ENCODE data around the gene RPS19.
A peak's percentile ranks its signal among the peaks of the same experiment; 100 is the strongest.

The RPS19 gene

GRCh38 chr19:41821003-41821735, 38.9 kb upstream of the RPS19 start:
- no peak for TF ChIP-seq SUZ12 (IDR thresholded peaks at IDR 0.05; ENCODE audit: extremely low read depth, insufficient read depth, insufficient read length)
- H3K9me3 ChIP-seq (ENCODE audit: insufficient read depth, low read length) = no peaks in the 10 kb centered on the region
- H3K36me3 ChIP-seq (ENCODE audit: insufficient read depth, insufficient read length, low read length) = no peaks in the 10 kb centered on the region
- no peaks in the 10 kb centered on the region for H3K4me1 ChIP-seq (ENCODE audit: insufficient read depth, insufficient read length)
- H3K4me3 ChIP-seq (ENCODE audit: insufficient read length, low read depth) = no peak overlapping the region
- no peak overlapping the region for H3K9ac ChIP-seq (ENCODE audit: insufficient read length, low read depth)
- H3K27me3 ChIP-seq (ENCODE audit: insufficient read depth, insufficient read length) = peaks cover 4% of the 10 kb centered on the region
- peak; percentile 16 for DNase-seq (ENCODE audit: low read depth, low spot score)

GRCh38 chr19:41837981-41838708, 21.9 kb upstream of the RPS19 start:
- TF ChIP-seq YY1 (IDR thresholded peaks at IDR 0.05; ENCODE audit: insufficient read depth, insufficient read length) (no peak), SUZ12 (IDR thresholded peaks at IDR 0.05; ENCODE audit: extremely low read depth, insufficient read depth, insufficient read length) (no peak), ZNF274 (IDR thresholded peaks at IDR 0.05; ENCODE audit: low read depth, low read length) (no peak)
- Histone ChIP-seq H3K36me3 (ENCODE audit: insufficient read depth, insufficient read length, low read length) (no peaks in the 10 kb centered on the region), H3K9ac (ENCODE audit: insufficient read length, low read depth) (no peak overlapping the region), H3K9me3 (ENCODE audit: insufficient read depth, low read length) (no peaks in the 10 kb centered on the region), H3K4me1 (ENCODE audit: insufficient read depth, insufficient read length) (peaks cover 3% of the 10 kb centered on the region), H3K27me3 (ENCODE audit: insufficient read depth, insufficient read length) (no peaks in the 10 kb centered on the region), H3K4me3 (ENCODE audit: insufficient read length, low read depth) (no peak overlapping the region)
- DNase-seq (ENCODE audit: low read depth, low spot score) = no peak

- Histone ChIP-seq H3K4me1 (ENCODE audit: insufficient read depth, insufficient read length) (peaks cover 3% of the 10 kb centered on the region), H3K9ac (ENCODE audit: insufficient read length, low read depth) (no peak overlapping the region), H3K4me3 (ENCODE audit: insufficient read length, low read depth) (no peak overlapping the region), H3K27me3 (ENCODE audit: insufficient read depth, insufficient read length) (no peaks in the 10 kb centered on the region), H3K36me3 (ENCODE audit: insufficient read depth, insufficient read length, low read length) (no peaks in the 10 kb centered on the region), H3K9me3 (ENCODE audit: insufficient read depth, low read length) (no peaks in the 10 kb centered on the region)
- no peak for DNase-seq (ENCODE audit: low read depth, low spot score)
- no peak for TF ChIP-seq YY1 (IDR thresholded peaks at IDR 0.05; ENCODE audit: insufficient read depth, insufficient read length)
- no peak for TF ChIP-seq SUZ12 (IDR thresholded peaks at IDR 0.05; ENCODE audit: extremely low read depth, insufficient read depth, insufficient read length)
Observed at GRCh38 chr19:41839211-41839610, 20.8 kb upstream of the RPS19 start.

GRCh38 chr19:41843371-41843770, 16.7 kb upstream of the RPS19 start:
- no peak overlapping the region for H3K4me3 ChIP-seq (ENCODE audit: insufficient read length, low read depth)
- no peaks in the 10 kb centered on the region for H3K36me3 ChIP-seq (ENCODE audit: insufficient read depth, insufficient read length, low read length)
- TF ChIP-seq ZNF274 (IDR thresholded peaks at IDR 0.05; ENCODE audit: low read depth, low read length) (no peak), SUZ12 (IDR thresholded peaks at IDR 0.05; ENCODE audit: extremely low read depth, insufficient read depth, insufficient read length) (no peak), YY1 (IDR thresholded peaks at IDR 0.05; ENCODE audit: insufficient read depth, insufficient read length) (no peak)
- H3K4me1 ChIP-seq (ENCODE audit: insufficient read depth, insufficient read length) = no peaks in the 10 kb centered on the region
- no peaks in the 10 kb centered on the region; the same call in 1 of the 2 replicates for H3K9me3 ChIP-seq (ENCODE audit: insufficient read depth, low read length)
- H3K27me3 ChIP-seq (ENCODE audit: insufficient read depth, insufficient read length) = no peaks in the 10 kb centered on the region
- H3K9ac ChIP-seq (ENCODE audit: insufficient read length, low read depth) = no peak overlapping the region
- DNase-seq (ENCODE audit: low read depth, low spot score) = no peak

- no peaks in the 10 kb centered on the region; the same call in 1 of the 2 replicates for H3K9me3 ChIP-seq (ENCODE audit: insufficient read depth, low read length)
- no peak for TF ChIP-seq ZNF274 (IDR thresholded peaks at IDR 0.05; ENCODE audit: low read depth, low read length)
- TF ChIP-seq YY1 (IDR thresholded peaks at IDR 0.05; ENCODE audit: insufficient read depth, insufficient read length) = no peak
- no peaks in the 10 kb centered on the region for H3K4me1 ChIP-seq (ENCODE audit: insufficient read depth, insufficient read length)
- H3K36me3 ChIP-seq (ENCODE audit: insufficient read depth, insufficient read length, low read length) = no peaks in the 10 kb centered on the region
- no peak within 1 kb of the TSS for H3K4me3 ChIP-seq (ENCODE audit: insufficient read length, low read depth)
- H3K9ac ChIP-seq (ENCODE audit: insufficient read length, low read depth) = no peak within 1 kb of the TSS
- DNase-seq (ENCODE audit: low read depth, low spot score) = no peak
- no peaks in the 10 kb centered on the region for H3K27me3 ChIP-seq (ENCODE audit: insufficient read depth, insufficient read length)
Observed at GRCh38 chr19:41844601-41845000, 15.5 kb upstream of the RPS19 start, which contains the start of gene LYPD4. TSS of gene LYPD4 (minus strand) at chr19:41844683. CDS start at chr19:41839285, 5,398 bp downstream.

GRCh38 chr19:41845001-41845050, 15.2 kb upstream of the RPS19 start, which contains the start of gene DMRTC2:
TSS of gene DMRTC2 (plus strand) at chr19:41845042. CDS start at chr19:41847429, 2,387 bp downstream.
- H3K9me3 ChIP-seq (ENCODE audit: insufficient read depth, low read length) = no peaks in the 10 kb centered on the region; the same call in 1 of the 2 replicates
- H3K36me3 ChIP-seq (ENCODE audit: insufficient read depth, insufficient read length, low read length) = no peaks in the 10 kb centered on the region
- no peaks in the 10 kb centered on the region for H3K27me3 ChIP-seq (ENCODE audit: insufficient read depth, insufficient read length)
- no peaks in the 10 kb centered on the region for H3K4me1 ChIP-seq (ENCODE audit: insufficient read depth, insufficient read length)
- no peak within 1 kb of the TSS for H3K4me3 ChIP-seq (ENCODE audit: insufficient read length, low read depth)
- DNase-seq (ENCODE audit: low read depth, low spot score) = no peak
- TF ChIP-seq ZNF274 (IDR thresholded peaks at IDR 0.05; ENCODE audit: low read depth, low read length) = no peak
- TF ChIP-seq YY1 (IDR thresholded peaks at IDR 0.05; ENCODE audit: insufficient read depth, insufficient read length) = no peak
- no peak for TF ChIP-seq SUZ12 (IDR thresholded peaks at IDR 0.05; ENCODE audit: extremely low read depth, insufficient read depth, insufficient read length)
- H3K9ac ChIP-seq (ENCODE audit: insufficient read length, low read depth) = no peak within 1 kb of the TSS

GRCh38 chr19:41845051-41845590, 14.9 kb upstream of the RPS19 start:
- no peak for DNase-seq (ENCODE audit: low read depth, low spot score)
- H3K9ac ChIP-seq (ENCODE audit: insufficient read length, low read depth) = no peak overlapping the region
- H3K9me3 ChIP-seq (ENCODE audit: insufficient read depth, low read length) = no peaks in the 10 kb centered on the region; the same call in 1 of the 2 replicates
- no peak overlapping the region for H3K4me3 ChIP-seq (ENCODE audit: insufficient read length, low read depth)
- H3K36me3 ChIP-seq (ENCODE audit: insufficient read depth, insufficient read length, low read length) = no peaks in the 10 kb centered on the region
- no peaks in the 10 kb centered on the region for H3K27me3 ChIP-seq (ENCODE audit: insufficient read depth, insufficient read length)
- H3K4me1 ChIP-seq (ENCODE audit: insufficient read depth, insufficient read length) = no peaks in the 10 kb centered on the region
- TF ChIP-seq SUZ12 (IDR thresholded peaks at IDR 0.05; ENCODE audit: extremely low read depth, insufficient read depth, insufficient read length) = no peak
- no peak for TF ChIP-seq ZNF274 (IDR thresholded peaks at IDR 0.05; ENCODE audit: low read depth, low read length)
- no peak for TF ChIP-seq YY1 (IDR thresholded peaks at IDR 0.05; ENCODE audit: insufficient read depth, insufficient read length)
